Posterior vena cava (tissue), 2 donors: ENCODE results near the gene STUM. TPM values are rescaled to one million over a fixed set of nuclear protein-coding genes. Genes with fewer than 3 reads are reported as not detected.
"Not testable (repeated sequence)": the region's sequence is repeated elsewhere in the genome, so short reads cannot be mapped to it uniquely, and the experiment has no call there.

Experiments
- DNase-seq: peaks from one replicate; pipeline ENCODE4 v3.0.0-alpha.2; 2020; ENCODE audit warnings: low spot score
- intact Hi-C, 2 donors: fragments of 100-400 bp; cut with DNase I; formaldehyde crosslinking; loops; one replicate each; pipeline versions ENCODE4 v1.14.1 to v1.14.2; 2022 to 2023
- total RNA-seq, 2 donors: library from RNA; stranded (reverse); fragmentation: NEBNext Ultra II Directional; extraction: Animal tissue kit (Norgen Biotek cat#: 25700); gene quantifications; one replicate each; pipeline ENCODE4 v1.2.1, GENCODE V29; 2021
- donor health status: DM: yes; HTN: yes; CAD: no.
- donor health status: DM: yes; HTN: yes; CAD: no.

Gene STUM
- total RNA-seq, 2 donors from 2014 or later, result 3.9 to 6.8 TPM

DNA sequence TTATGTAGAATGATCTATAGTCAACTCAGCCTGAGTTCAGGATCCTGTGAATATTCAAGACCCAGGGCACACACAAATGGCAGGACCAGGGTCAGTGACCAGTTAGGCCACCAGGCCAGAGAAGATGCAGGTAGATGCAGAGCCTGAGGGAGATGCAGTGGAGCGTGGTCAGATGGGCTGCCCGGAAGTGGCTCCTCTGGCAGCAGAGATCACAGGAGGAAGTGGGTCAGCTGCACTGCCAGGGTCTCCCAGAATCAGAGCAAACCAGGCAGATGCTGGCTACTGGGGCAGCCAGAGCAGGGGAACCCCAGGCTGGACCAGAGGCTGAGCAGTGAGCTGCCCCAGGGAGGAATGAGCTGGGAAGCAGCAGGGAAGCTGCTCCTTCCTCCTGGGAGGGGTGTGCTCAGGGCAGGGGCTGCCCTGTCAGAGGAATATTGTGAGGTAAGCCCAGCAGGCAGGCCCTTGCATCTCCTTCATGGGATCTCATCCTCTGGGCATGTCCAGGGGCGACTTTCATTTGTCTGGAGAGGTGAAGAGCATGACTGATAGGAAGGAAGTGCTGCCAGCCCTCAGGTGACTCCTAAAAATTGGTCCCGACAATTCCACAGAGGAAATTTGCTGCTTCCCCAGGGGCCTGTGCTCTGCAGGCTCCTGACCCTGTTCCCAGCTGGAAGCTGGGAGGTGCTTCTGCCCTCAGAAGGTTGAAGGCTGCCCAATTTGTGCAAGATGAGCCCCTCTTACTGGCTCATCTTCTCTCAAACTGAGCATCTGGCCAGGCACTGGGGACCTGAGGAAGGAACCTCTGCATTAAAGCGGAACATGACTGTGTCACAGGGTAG, 49.3 kb downstream of the STUM start:
- intact Hi-C loops, result no loop called here
- peak; percentile 45 for DNase-seq

DNA sequence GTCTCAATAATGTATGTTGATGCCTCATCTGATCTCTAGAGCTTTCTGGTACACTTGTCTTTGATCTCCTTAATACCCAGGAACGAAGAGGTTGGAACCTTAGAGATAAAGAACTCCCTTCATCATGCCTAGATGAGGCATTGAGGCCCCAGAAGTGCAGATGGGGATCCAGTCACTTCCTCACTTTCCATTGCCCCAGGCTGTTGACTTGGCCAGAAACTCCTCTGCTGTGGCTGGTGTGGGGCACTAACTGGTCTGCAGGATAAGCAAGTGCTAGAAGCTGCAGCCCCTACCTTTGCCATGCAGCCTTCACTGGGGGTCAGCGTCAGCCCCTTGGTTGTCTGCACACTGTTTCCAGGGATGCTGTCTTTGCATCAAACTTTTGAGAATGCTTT, 49.9 kb downstream of the STUM start:
- intact Hi-C loops, result no loop called here
- DNase-seq, result peak; percentile 34

DNA sequence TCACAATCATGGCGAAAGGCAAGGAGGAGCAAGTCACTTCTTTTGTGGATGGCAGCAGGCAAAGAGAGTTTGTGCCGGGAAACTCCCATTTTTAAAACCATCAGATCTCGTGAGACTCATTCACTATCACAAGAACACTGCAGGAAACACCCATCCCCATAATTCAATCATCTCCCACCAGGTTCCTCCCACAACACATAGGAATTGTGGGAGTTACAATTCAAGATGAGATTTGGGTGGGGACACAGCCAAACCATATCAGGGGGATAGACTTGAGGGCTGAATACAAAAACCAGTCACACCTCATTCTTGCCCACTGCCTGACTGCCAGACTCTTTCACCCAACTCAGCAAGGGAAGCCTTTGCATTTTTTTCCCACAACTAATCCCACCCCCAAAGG, 50.4 kb downstream of the STUM start:
- intact Hi-C loops, DNase-seq: not testable (repeated sequence)

DNA sequence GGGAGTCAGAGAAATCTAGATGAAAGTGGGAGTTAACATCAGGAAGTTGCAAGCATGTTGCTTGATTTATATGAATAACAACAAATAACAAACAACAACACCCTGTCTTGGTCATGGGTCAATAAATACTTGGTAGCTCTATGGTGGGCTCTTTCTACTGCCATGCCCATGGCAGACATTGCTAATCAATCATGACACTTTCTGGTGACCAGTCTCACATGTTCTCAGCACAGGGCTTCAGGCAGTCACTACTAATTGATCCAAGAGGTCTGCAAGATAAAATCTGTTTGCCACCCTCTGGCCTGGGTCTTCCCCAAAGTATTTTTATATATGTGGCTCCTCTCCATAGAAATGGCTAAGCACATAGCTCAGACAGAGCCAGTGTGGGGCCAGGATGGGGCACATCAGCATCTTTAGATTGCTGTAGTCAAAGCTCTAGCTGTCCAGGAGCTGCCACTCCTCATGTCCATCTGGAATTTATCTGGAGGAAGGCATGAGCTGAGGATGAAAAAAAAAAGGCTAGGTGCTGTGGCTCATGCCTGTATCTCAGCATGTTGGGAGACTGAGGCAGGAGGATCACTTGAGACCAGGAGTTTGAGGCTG, 51.2 kb downstream of the STUM start:
- DNase-seq, result peak; percentile 18
- intact Hi-C loops, result no loop called here

DNA sequence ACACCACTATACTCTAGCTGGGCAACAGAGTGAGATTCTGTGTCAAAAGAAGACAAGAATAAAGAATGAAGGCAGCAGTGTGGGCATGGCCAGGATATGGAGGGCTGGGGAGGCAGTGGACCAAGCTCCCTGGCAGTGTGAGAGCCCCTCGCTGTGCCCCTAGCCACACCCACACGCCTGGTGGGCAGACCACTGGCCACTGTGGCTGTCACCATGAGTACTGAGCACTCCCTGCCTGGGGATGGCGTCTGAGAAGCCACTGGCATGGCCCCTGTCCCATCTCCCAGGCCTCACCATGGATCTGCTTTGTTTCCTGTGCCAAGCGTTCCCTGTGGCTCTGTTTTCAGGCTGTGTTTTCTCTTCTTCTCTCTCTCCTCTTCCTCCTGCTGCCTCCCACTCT, 51.7 kb downstream of the STUM start:
- intact Hi-C loops, result no loop called here
- DNase-seq, result peak; percentile 35

DNA sequence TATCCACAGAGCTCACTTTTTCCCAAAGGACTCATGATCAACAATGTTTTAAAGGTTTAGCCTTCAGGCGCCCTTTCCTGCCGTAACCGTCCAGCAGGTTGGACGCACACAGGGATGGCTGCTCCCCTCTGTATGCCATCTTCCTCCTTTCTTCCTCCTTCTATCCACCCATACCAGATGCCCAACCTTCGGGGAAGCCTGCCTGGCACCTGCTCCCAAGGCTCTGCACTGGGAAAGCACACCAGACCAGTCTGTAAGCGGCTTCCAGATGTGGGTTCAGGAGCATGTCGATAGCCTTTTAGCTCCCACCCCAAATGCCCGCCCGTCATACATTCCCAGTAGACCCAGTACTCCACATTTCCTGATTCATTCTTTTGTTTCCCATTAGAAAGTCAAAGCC, 52.9 kb downstream of the STUM start:
- intact Hi-C loops, result no loop called here

DNA sequence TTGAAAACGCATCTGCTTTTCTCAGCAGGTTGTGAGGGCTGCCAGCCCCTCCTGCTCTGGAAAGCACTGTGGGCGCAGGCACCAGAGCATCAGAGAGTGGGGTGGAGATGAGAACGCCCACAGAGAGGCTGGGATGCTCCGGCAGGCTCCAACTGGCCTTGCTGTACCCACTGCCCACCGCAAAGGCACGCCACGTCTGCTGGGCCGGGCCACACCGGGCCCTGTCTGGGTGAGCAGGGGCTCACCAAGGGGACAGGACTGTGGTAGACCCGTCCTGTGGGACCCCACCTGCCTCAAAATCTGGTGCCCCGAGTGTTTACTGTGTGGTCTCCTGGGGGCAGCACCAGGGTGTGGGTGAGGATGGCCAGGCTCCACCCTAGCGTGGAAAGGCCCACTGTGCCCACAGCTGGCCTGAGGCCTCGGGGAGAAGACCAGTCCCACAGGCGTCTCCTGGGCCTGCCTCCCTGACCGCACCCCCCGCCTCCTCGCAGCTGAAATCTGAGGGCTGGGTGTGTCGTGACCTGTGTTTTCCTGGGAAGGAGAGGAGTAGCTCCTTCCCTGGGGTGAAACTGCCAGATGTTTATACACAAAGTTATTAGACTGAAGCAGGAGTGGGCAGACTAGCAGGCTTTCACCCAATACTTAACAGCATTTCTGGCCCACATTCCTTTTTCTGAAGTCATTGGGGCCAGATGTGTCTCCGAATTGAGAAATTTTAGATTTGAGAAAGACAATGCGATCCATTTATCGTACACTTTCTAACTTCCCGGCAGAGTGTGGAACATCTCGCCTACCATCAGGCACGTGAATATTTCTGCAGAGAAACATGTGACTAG, 53.8 kb downstream of the STUM start:
- intact Hi-C loops, result no loop called here
- DNase-seq, result no peak

More for the DNA sequence above, 52.9 kb downstream of the STUM start:
- DNase-seq, result peak; percentile 17

DNA sequence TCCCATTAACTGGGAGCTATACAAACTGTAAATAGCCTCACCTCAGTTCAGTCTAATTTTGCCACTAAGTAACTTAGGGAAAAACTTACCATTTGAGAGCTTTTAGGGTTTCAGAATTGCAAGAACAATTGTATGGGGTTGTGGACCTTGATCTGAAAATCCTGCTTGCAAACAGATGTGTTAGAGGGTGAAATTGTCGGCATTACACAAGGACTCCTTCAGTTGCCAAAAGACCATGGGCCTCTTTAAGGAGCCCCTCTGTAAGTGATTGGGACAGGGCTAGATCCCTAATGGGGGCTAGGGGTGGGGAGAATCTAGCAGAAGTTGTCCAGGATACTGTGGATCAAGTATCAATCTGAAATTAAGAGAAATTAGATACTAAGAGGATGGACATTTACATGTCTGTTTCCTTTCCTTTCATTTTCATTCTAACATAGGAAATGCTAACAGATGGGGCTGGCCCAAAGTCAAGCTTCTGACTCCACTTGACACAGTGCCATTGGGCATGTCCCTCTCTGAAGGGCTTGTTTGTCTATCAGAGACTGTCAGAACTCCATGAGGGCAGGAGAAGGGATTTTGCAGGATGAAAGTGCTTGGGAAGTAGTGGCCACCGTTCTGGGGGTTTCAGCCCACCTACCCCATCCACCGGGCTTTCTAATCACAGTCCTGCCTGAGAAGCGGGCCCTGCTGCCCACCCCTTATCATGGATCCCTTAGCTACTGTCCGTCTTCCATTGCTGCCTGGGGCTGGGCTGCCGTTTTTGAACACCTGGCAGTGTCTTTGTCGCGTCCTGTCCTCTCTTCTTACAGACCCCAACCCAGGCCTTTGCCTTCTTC, 54.7 kb downstream of the STUM start:
- DNase-seq, result no peak
- intact Hi-C loops, result no loop called here

DNA sequence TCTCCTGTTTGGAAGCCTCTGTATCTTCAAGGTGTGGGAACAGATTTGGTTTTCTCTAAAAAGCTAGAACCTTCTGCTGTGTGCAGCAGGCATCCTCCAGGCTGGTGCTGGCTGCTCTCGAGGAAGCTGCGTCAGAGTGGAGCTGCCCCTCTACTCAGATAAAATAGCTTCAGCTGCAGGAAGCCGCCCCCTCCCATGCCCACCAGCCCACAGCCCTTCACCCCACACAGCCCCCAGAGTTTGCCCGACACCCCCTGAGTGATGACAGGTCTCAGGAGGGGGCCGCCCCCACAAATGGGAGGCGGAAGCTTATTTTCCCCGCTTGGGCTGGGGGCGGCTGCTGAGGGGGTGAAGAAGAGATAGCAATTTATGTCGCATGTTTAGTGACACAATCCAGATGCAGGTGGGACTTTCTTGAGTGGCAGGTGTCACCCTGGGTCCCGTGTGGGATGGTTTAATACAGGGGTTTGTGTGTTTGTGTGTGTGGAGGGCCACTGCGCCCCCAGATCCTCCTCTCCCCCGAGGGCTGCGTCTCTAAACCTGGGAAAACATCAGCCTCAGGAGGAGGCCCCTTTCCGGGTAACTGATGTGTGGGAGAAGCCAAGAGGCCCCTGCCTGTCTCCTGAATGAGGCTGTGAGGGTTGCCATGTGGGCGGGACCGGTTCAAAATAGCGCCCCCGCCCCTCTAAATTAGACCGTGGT, 55.4 kb downstream of the STUM start:
- intact Hi-C loops, result no loop called here
- peak; percentile 66 for DNase-seq

DNA sequence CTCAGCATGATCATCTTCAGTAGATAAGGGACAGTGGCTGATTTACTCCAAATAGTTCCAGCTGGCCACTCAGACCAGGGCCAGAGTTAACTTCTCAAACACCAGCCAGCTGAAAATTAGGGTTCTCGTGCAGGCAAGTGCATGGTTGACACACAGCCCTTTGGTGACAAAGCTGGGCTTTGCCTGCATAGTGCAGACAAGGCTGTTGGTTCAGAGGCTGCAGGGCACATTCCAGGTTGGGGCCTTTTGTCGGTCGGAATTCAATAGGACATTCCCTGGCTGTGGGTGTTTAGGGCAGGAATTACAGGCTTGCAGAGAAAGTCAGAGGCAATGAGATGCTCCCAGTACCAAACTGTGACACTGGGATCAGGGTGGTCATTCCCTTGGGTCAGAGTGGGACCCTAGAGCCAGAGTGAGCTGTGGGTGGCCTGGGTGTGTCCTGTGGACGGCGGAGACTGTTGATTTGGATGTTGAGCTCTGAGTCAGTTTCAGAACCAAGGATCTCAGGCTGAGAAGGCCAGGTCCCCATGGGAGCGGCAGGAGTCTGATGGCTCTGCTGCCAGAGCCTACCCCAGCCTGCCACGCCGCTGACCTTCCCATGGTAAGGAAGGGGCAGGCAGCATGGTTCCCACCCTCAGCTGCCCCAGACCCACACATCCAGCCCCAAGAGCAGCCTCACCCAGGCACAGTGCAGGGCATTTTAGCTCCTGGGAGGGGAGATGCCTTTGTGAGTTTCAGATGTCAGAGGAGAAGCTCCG, 56.2 kb downstream of the STUM start:
- no peak for DNase-seq

DNA sequence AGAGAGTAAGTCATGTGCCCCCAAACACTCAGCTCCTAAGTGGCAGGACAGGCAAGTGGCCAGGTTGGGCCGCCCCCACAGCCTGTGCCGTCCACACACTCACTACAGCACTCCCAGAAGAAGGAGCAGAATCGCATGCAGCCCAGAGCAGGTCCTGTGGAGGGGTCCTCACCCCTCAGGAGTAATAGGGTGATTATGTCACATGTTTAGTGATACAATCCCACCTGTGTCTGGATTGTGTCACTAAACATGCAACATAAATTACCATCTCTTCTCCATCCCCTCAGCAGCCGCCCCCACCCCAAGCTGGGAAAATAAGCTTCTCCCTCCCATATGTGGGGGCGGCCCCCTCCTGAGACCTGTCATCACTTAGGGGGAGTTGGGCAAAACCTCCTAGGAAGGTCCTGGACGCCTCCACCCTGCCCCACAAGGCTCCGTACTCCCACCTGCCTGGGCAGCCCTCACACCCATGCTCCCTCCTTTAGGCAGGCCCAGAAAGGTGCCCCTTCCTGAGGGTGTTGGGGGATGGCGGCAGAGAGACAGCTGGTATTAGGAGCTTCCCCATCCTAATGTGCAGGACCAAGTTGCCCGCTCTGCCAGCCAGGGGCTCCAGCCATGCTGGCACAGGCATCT, 56.9 kb downstream of the STUM start:
- no peak for DNase-seq
- intact Hi-C loops, result loop anchor here (1.0 to 5.0 kb wide), 2 partner anchors 56 to 58 kb away; partner anchors contain the start of gene STUM (in 1 of the 2)

More for the DNA sequence above, 56.2 kb downstream of the STUM start:
- intact Hi-C loops, result loop anchor here (1.0 to 5.0 kb wide), 2 partner anchors 55 to 57 kb away; partner anchors contain the start of gene STUM (in 1 of the 2)

DNA sequence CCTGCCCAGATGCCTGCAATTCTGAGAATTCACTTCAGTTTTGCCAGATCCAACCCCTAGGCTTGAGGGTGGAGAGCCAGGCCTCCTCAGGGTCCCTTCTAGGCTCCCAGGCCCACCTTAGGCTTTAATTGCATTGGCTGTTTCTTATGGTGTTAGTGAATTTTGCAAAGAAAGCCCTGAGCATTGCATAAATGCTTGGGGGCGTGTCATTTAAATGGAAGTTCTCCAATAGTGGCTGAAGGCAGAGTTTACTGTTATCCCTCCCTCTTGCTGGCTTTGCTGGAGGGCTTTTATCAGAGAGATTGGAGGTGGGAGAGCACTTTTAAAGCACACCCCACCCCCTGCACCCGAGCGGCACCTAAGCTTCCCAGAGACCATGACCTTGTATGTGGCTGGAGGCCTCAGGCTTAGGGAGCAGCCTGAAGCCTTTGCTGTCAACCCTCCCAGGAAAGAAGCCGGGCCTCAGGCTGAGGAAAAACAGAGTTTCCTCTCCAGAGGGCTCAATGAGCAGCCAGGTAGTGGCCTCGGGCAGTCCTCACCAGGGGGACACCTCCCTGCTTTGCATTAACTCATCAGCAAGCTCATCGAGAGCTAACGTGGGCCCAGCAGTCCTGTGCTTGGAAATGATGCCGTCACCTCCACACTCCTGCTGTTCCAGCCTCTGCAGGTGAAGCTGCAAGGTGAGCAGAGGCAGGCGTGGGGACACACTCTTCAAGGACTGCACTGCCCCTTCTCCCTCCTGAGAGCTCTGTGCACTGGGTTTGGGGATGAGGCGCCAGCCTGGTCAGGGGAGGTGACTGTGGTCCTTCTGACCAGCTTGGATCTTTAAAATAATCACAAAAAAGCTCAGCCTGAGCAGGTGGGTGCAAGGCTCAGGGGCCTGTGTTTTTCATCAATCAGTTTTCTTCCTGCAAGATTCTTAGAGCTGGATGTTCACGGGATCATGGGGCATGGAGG, 58.0 kb downstream of the STUM start:
- intact Hi-C loops, result loop anchor here in 1 of 2 donors (5.0 kb wide), 1 partner anchor 59 kb away; the partner anchor contains the start of gene STUM
- DNase-seq, result no peak

DNA sequence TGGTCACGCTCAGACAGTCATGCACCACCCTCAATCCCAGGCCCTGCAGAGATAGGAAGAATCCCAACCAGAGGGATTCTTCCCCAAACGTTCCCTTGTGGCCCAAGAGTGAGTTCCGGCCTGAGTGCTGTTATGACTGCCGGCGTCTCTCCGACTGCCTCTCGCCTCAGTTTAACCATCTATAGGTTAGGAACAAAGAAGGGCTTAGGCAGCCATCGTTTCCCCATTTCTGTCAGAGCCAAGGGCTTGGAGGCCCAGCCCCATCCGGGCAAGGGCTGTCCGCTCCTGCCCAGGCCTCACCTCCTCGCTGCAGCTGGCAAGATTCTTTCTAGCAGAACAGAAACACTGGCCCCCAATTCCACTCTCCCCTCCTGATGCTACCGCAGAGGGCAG, 58.7 kb downstream of the STUM start:
- DNase-seq, result no peak
- intact Hi-C loops, result loop anchor here in 1 of 2 donors (5.0 kb wide), 1 partner anchor 60 kb away; the partner anchor contains the start of gene STUM

DNA sequence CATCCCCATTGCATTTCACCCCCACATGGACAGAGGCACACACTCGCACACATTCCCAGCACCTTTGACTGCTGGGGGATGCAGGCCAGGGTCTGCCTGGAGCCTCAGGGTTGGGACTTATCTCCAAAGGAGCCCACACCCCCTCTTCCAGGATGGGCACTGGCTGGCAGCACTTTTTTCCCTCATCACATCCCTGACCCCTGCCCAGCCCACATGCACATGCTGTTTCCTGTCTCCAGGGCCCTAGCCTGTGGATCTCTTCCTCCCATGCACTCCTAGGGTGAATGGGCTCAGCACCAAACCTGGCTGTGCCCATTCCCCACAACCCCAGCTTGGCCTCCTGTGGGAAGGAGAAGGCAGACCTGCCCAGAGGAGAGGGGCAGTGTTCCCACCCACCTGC, 59.3 kb downstream of the STUM start:
- intact Hi-C loops, result loop anchor here in 1 of 2 donors (5.0 kb wide), 1 partner anchor 61 kb away; the partner anchor contains the start of gene STUM
- no peak for DNase-seq

DNA sequence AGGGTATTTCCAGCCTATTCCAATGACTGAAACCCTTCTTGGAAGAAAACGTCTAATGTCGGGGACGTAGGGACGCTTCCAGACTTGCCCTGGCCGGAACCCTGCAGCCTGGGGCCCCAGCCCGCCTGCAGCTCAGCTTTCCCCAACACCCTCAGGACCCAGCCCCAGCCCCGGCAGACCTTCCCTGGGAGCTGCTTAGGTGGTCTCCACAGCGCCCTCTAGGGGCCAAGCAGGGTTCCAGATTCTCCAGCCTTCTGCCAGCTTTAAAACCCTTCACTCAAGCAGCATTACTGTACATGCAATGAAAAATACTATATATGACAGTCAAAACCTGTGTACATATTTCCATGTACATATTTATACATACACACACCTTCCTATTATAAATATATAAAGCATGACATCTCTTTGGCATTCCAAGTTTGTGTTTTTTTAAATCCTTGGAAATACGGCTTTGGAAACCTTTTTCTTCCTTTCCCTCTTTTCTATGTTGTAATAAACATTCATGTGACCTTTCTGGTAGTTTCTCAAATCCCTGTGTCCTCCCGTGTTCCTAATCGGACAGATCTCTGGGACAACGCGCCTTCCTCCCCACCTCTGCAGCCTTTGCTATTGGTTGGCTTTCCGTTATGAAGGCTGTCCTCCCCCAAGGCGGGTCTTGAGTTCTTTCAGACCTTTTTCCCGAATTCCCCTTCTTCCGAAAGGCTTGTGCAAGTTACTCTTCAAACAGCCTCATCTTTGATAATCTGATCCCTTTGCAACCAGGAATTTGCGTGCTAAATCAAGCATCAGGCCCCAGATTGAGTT, 60.3 kb downstream of the STUM start:
- intact Hi-C loops, result loop anchor here in 1 of 2 donors (5.0 kb wide), 1 partner anchor 62 kb away; the partner anchor contains the start of gene STUM

More for the DNA sequence above, 60.3 kb downstream of the STUM start:
- DNase-seq, result no peak
